Hepatocyte (in vitro differentiated cells): ENCODE data around the gene CDC14B. TPM values are rescaled to one million over a fixed set of nuclear protein-coding genes. Genes with fewer than 3 reads are reported as not detected.
A peak's percentile ranks its signal among the peaks of the same experiment; 100 is the strongest.

Experiments used
- DNase-seq: peaks from one replicate; pipeline ENCODE4 v3.0.0-alpha.2; 2016; ENCODE audit warnings: low spot score
- H2AFZ ChIP-seq: fragments of 200-600 bp; sonication (generic); 2 replicates; pipeline ENCODE4 v1.6.0; 2016; ENCODE audit warnings: antibody characterized with exemption, mild to moderate bottlenecking
- H3K27ac ChIP-seq: fragments of 200-600 bp; sonication (generic); 2 replicates; pipeline ENCODE4 v1.5.1; 2016; ENCODE audit warnings: mild to moderate bottlenecking
- H3K27me3 ChIP-seq: fragments of 200-600 bp; sonication (generic); 2 replicates; pipeline ENCODE4 v1.6.1; 2016
- H3K36me3 ChIP-seq: fragments of 200-600 bp; sonication (generic); replicated peaks from 2 replicates; pipeline ENCODE4 v1.5.1; 2016; ENCODE audit warnings: low read depth; ENCODE audit not compliant: insufficient read depth
- H3K4me1 ChIP-seq: fragments of 200-600 bp; sonication (generic); 2 replicates; pipeline ENCODE4 v1.5.1; 2016; ENCODE audit warnings: mild to moderate bottlenecking, moderate library complexity; ENCODE audit not compliant: insufficient read depth
- H3K4me2 ChIP-seq: fragments of 200-600 bp; sonication (generic); 2 replicates; pipeline ENCODE4 v1.6.0; 2016
- H3K4me3 ChIP-seq: fragments of 200-600 bp; sonication (generic); 2 replicates; pipeline ENCODE4 v1.5.1; 2016; ENCODE audit warnings: mild to moderate bottlenecking
- H3K79me2 ChIP-seq: fragments of 200-600 bp; sonication (generic); 2 replicates; pipeline ENCODE4 v1.6.0; 2017; ENCODE audit warnings: mild to moderate bottlenecking
- H3K9me2 ChIP-seq: fragments of 200-600 bp; sonication (generic); replicated peaks from 2 replicates; pipeline ENCODE4 v1.6.0; 2017; ENCODE audit warnings: mild to moderate bottlenecking; ENCODE audit not compliant: insufficient read depth
- H3K9me3 ChIP-seq: fragments of 200-600 bp; sonication (generic); 2 replicates; pipeline ENCODE4 v1.5.1; 2016; ENCODE audit warnings: low read depth, mild to moderate bottlenecking
- H4K20me1 ChIP-seq: fragments of 200-600 bp; sonication (generic); 2 replicates; pipeline ENCODE4 v1.6.0; 2016; ENCODE audit warnings: mild to moderate bottlenecking; ENCODE audit not compliant: insufficient read depth, poor library complexity, severe bottlenecking
- CTCF ChIP-seq: fragments of 200-600 bp; sonication (generic); IDR thresholded peaks from 2 replicates; pipeline ENCODE4 v1.5.1; 2016; ENCODE audit warnings: antibody characterized with exemption, mild to moderate bottlenecking; ENCODE audit not compliant: poor library complexity
- EZH2 ChIP-seq: fragments of 200-600 bp; sonication (generic); IDR thresholded peaks from 2 replicates; pipeline ENCODE4 v1.6.1; 2016; ENCODE audit warnings: antibody characterized with exemption, mild to moderate bottlenecking, borderline replicate concordance
- EZH2phosphoT487 ChIP-seq: fragments of 200-600 bp; sonication (generic); IDR thresholded peaks from one replicate; pipeline ENCODE4 v1.6.1; 2018; ENCODE audit warnings: antibody characterized with exemption, mild to moderate bottlenecking, low read depth, moderate library complexity; ENCODE audit not compliant: unreplicated experiment, severe bottlenecking
- WGBS: methylation state at CpG from one replicate; pipeline ENCODE4 v1.1.6; 2016; ENCODE audit warnings: low lambda C conversion rate; ENCODE audit errors: missing lambda C conversion rate; 5-methylcytosine and 5-hydroxymethylcytosine counted together
- polyA plus RNA-seq: library from polyadenylated mRNA; unstranded; fragments of >200 nt; fragmentation: Nextera tagmentation; extraction: Ambion mirVana; gene quantifications from 2 replicates; pipeline ENCODE4 v1.2.1, GENCODE V29; 2016
- total RNA-seq: library from RNA; depleted of rRNA; stranded (reverse); fragments of >200 nt; gene quantifications from 2 replicates; pipeline ENCODE4 v1.2.3, GENCODE V29; 2014

CDC14B gene
- total and polyA plus RNA-seq, 2 experiments from 2014 or later = 15.1 to 33.4 TPM

DNA sequence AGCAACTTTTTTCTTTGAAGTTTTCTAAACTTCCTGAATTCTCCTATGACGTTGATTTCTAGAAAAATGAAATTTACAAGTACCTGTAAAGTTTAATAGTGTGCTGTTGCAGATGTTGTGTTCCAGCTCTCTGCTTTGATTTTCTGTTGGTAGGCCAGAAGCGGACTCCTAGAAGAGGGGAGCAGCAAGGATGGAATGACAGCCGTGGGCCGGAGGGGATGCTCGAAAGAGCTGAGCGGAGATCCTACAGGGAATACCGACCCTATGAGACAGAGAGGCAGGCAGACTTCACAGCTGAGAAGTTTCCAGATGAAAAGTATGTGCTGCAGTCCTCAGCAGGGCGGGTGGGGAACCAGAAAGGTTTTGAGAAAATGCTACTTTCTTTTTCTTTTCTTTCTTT lies 161.4 kb downstream of the CDC14B start:
- Histone ChIP-seq H3K4me3 (no peak overlapping the region), H3K36me3 (no peaks in the 10 kb centered on the region), H2AFZ (no peak overlapping the region), H3K9me2 (no peaks in the 10 kb centered on the region), H3K4me2 (no peak overlapping the region), H4K20me1 (peaks cover 3% of the 10 kb centered on the region), H3K27me3 (no peaks in the 10 kb centered on the region), H3K27ac (no peak overlapping the region), H3K9me3 (no peaks in the 10 kb centered on the region), H3K4me1 (no peaks in the 10 kb centered on the region), H3K79me2 (peaks cover 13% of the 10 kb centered on the region)
- no peak for DNase-seq
- 87% methylated on average over 8 of the region's 8 CpGs for WGBS
- TF ChIP-seq EZH2 (no peak), EZH2phosphoT487 (no peak), CTCF (no peak)

GRCh38 chr9:96457266-96457665 lies 162.4 kb downstream of the CDC14B start:
- H3K27me3 ChIP-seq = no peaks in the 10 kb centered on the region
- peaks cover 19% of the 10 kb centered on the region for H3K79me2 ChIP-seq
- no peaks in the 10 kb centered on the region for H3K9me3 ChIP-seq
- 86% methylated on average over 4 of the region's 4 CpGs for WGBS
- H3K27ac ChIP-seq = no peak overlapping the region
- no peak overlapping the region for H3K4me2 ChIP-seq
- H3K9me2 ChIP-seq = no peaks in the 10 kb centered on the region
- no peak overlapping the region for H2AFZ ChIP-seq
- no peaks in the 10 kb centered on the region for H3K36me3 ChIP-seq
- DNase-seq = no peak
- H3K4me3 ChIP-seq = no peak overlapping the region
- H3K4me1 ChIP-seq = no peaks in the 10 kb centered on the region
- no peak for TF ChIP-seq EZH2phosphoT487
- no peak for TF ChIP-seq EZH2
- no peak for TF ChIP-seq CTCF
- peaks cover 4% of the 10 kb centered on the region for H4K20me1 ChIP-seq

DNA sequence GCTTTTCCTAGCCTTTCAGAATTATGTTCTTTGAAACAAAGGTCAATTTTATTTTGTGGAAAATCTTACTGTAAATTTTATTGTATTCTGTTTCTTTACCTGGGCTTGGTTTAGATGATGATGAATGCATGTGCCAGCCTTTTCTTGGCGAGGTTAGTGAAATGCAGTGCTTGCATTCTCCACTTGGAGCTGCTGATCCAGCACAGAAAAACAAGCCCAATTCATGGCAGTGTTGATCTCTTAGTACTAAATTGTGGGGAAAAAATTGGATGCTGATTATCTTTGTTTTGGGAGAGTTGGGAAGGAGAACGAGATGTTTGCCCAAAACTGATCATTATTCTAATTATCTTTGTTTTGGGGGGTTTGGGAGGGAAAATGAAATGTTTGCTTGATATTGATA lies 166.0 kb downstream of the CDC14B start:
- no peaks in the 10 kb centered on the region for H3K36me3 ChIP-seq
- TF ChIP-seq CTCF (peak; percentile 42), EZH2 (no peak)
- WGBS = 74% methylated on average over 2 of the region's 2 CpGs
- no peak overlapping the region for H2AFZ ChIP-seq
- H3K79me2 ChIP-seq = peaks cover 26% of the 10 kb centered on the region
- peaks cover 4% of the 10 kb centered on the region for H4K20me1 ChIP-seq
- no peak overlapping the region for H3K4me3 ChIP-seq
- no peaks in the 10 kb centered on the region for H3K4me1 ChIP-seq
- no peaks in the 10 kb centered on the region for H3K9me2 ChIP-seq
- DNase-seq = peak; percentile 42
- H3K27me3 ChIP-seq = no peaks in the 10 kb centered on the region
- no peak overlapping the region for H3K27ac ChIP-seq
- H3K4me2 ChIP-seq = no peak overlapping the region
- no peaks in the 10 kb centered on the region for H3K9me3 ChIP-seq
